Measurements from ENCODE around the gene PROP1.
"Not testable (repeated sequence)": the region's sequence is repeated elsewhere in the genome, so short reads cannot be mapped to it uniquely, and the experiment has no call there.

Gene PROP1

GRCh38 chr5:177943805-177944736 is 52.0 kb downstream of the PROP1 start:
- DNase-seq, result peak in 1 of 2 donors; percentile 44

GRCh38 chr5:177942896-177943295 is 53.1 kb downstream of the PROP1 start:
- not testable (repeated sequence) for DNase-seq

Measured in CD4-positive, alpha-beta T cell treated with Interferon alpha-2 for 1 hour (primary cell).